SK-N-SH (cell line): ENCODE results near the gene PAEP. TPM values are rescaled to one million over a fixed set of nuclear protein-coding genes. Genes with fewer than 3 reads are reported as not detected.

Experiments
- CTCF ChIA-PET: fragments of 300-600, 350-600 bp; formaldehyde crosslinking; extraction: SDS; loops from one replicate; lab custom pipeline; 2021; lab: Yijun Ruan, JAX
- POLR2A ChIA-PET: fragments of 350-600 bp; sonication (Branson Sonifier 250); formaldehyde crosslinking; extraction: SDS; loops from one replicate; lab custom pipeline; 2020; ENCODE audit warnings: antibody characterized with exemption, inconsistent platforms; lab: Yijun Ruan, JAX
- DNase-seq: peaks from one replicate; pipeline ENCODE4 v3.0.0; 2012
- H2AFZ ChIP-seq: fragments of 200-600 bp; sonication (generic); 2 replicates; pipeline ENCODE4 v1.8.1; 2016; ENCODE audit warnings: antibody characterized with exemption, mild to moderate bottlenecking, low read depth
- H3F3A ChIP-seq: fragments of 200-600 bp; sonication (generic); replicated peaks from 2 replicates; pipeline ENCODE3; 2016; ENCODE audit warnings: antibody characterized with exemption, mild to moderate bottlenecking; ENCODE audit not compliant: insufficient read depth
- H3K27ac ChIP-seq, 2 experiments: fragments of 200-500 bp in 1 of 2; fragments of 200-600 bp in 1 of 2; sonication (Bioruptor generic) in 1 of 2; sonication (generic), shearing (Covaris generic) in 1 of 2; 2 replicates each; pipeline versions ENCODE4 v1.5.1 to v1.6.1; 2014 to 2016; ENCODE audit warnings: low read depth in 2 of 2, inconsistent platforms in 1 of 2, low read length in 1 of 2, mild to moderate bottlenecking in 1 of 2, mixed read lengths in 1 of 2
- H3K27me3 ChIP-seq: fragments of 200-600 bp; sonication (generic), shearing (Covaris generic); 2 replicates; pipeline ENCODE4 v1.6.1; 2016; ENCODE audit warnings: mixed run types; ENCODE audit not compliant: insufficient read depth
- H3K36me3 ChIP-seq, 2 experiments: fragments of 200-500 bp in 1 of 2; fragments of 200-600 bp in 1 of 2; sonication (Bioruptor generic) in 1 of 2; sonication (generic) in 1 of 2; replicated peaks in 1 of 2; 2 replicates each; pipeline versions ENCODE3 to v1.5.1; 2014 to 2016; ENCODE audit warnings: low read length in 1 of 2, mild to moderate bottlenecking in 1 of 2; ENCODE audit not compliant: insufficient read depth in 2 of 2, control insufficient read depth in 1 of 2
- H3K4me1 ChIP-seq, 2 experiments: fragments of 200-500 bp in 1 of 2; fragments of 200-600 bp in 1 of 2; sonication (Bioruptor generic) in 1 of 2; sonication (generic), shearing (Covaris generic) in 1 of 2; 2 replicates each; pipeline versions ENCODE4 v1.5.1 to v1.6.1; 2014 to 2016; ENCODE audit warnings: low read depth in 1 of 2, low read length in 1 of 2, mixed run types in 1 of 2; ENCODE audit not compliant: insufficient read depth in 2 of 2, control insufficient read depth in 1 of 2
- H3K4me2 ChIP-seq: fragments of 200-600 bp; sonication (generic), shearing (Covaris generic); 2 replicates; pipeline ENCODE4 v1.6.1; 2017; ENCODE audit warnings: mixed run types
- H3K4me3 ChIP-seq, 2 experiments: fragments of 200-500 bp in 1 of 2; fragments of 200-600 bp in 1 of 2; sonication (Bioruptor generic) in 1 of 2; sonication (generic), shearing (Covaris generic) in 1 of 2; 2 replicates each; pipeline versions ENCODE4 v1.5.1 to v1.8.1; 2014 to 2016; ENCODE audit warnings: low read depth in 2 of 2, inconsistent platforms in 1 of 2, low read length in 1 of 2, mild to moderate bottlenecking in 1 of 2, mixed read lengths in 1 of 2, moderate library complexity in 1 of 2
- H3K79me2 ChIP-seq: fragments of 200-600 bp; sonication (generic); 2 replicates; pipeline ENCODE4 v1.8.1; 2017; ENCODE audit warnings: mild to moderate bottlenecking; ENCODE audit not compliant: insufficient read depth
- H3K9ac ChIP-seq: fragments of 200-600 bp; sonication (generic); 2 replicates; pipeline ENCODE4 v1.6.1; 2017; ENCODE audit warnings: mixed run types
- H3K9me2 ChIP-seq: fragments of 200-600 bp; sonication (generic); 2 replicates; pipeline ENCODE4 v1.6.1; 2017; ENCODE audit warnings: mixed run types
- H3K9me3 ChIP-seq: fragments of 200-600 bp; sonication (generic); 2 replicates; pipeline ENCODE4 v1.6.1; 2017; ENCODE audit warnings: mixed run types, mild to moderate bottlenecking, moderate library complexity
- H4K20me1 ChIP-seq: fragments of 200-600 bp; sonication (generic); 2 replicates; pipeline ENCODE4 v1.6.1; 2017; ENCODE audit warnings: mild to moderate bottlenecking, mixed run types; ENCODE audit not compliant: insufficient read depth
- CHD2 ChIP-seq: fragments of 150-350 bp; IDR thresholded peaks from 2 replicates; pipeline ENCODE4 v1.6.1; 2018; ENCODE audit warnings: low read length; ENCODE audit not compliant: partially characterized antibody
- ELF1 ChIP-seq: IDR thresholded peaks from 2 replicates; pipeline ENCODE4 v1.4.0; 2012
- FOXJ3 ChIP-seq: sonication (generic); formaldehyde crosslinking; IDR thresholded peaks from 2 replicates; pipeline ENCODE4 v1.5.1; 2020; ENCODE audit warnings: mild to moderate bottlenecking, missing genetic modification reagents
- FOXM1 ChIP-seq: IDR thresholded peaks from 2 replicates; pipeline ENCODE4 v1.4.0; 2012; ENCODE audit warnings: low read depth, mild to moderate bottlenecking
- GABPA ChIP-seq: IDR thresholded peaks from 2 replicates; pipeline ENCODE4 v1.4.0; 2012; ENCODE audit warnings: low read depth, mild to moderate bottlenecking
- GATA2 ChIP-seq: sonication (generic); formaldehyde crosslinking; IDR thresholded peaks from 2 replicates; pipeline ENCODE4 v1.5.0; 2020; ENCODE audit warnings: mild to moderate bottlenecking, missing genetic modification reagents
- MEF2A ChIP-seq: IDR thresholded peaks from 2 replicates; pipeline ENCODE4 v1.4.0; 2012; ENCODE audit warnings: low read depth, borderline replicate concordance
- POLR2AphosphoS5 ChIP-seq: IDR thresholded peaks from 2 replicates; pipeline ENCODE4 v1.6.1; 2012; ENCODE audit warnings: low read depth, low read length
- RCOR1 ChIP-seq: fragments of 150-350 bp; IDR thresholded peaks from 2 replicates; pipeline ENCODE4 v1.6.1; 2017; ENCODE audit warnings: antibody characterized with exemption, low read length
- REST ChIP-seq: IDR thresholded peaks from 2 replicates; pipeline ENCODE4 v1.6.1; 2012; ENCODE audit warnings: mild to moderate bottlenecking, low read depth, low read length, moderate library complexity
- SIN3A ChIP-seq: IDR thresholded peaks from 2 replicates; pipeline ENCODE4 v1.6.1; 2012; ENCODE audit warnings: low read depth, mild to moderate bottlenecking, low read length, moderate library complexity, borderline replicate concordance
- TCF12 ChIP-seq: IDR thresholded peaks from 2 replicates; pipeline ENCODE4 v1.4.0; 2012
- USF1 ChIP-seq: IDR thresholded peaks from 2 replicates; pipeline ENCODE4 v1.4.0; 2012; ENCODE audit warnings: low read depth, borderline replicate concordance
- YY1 ChIP-seq: IDR thresholded peaks from 2 replicates; pipeline ENCODE4 v1.4.0; 2012; ENCODE audit warnings: low read depth, mild to moderate bottlenecking
- ZBTB33 ChIP-seq: IDR thresholded peaks from 2 replicates; pipeline ENCODE4 v1.4.0; 2012; ENCODE audit warnings: low read depth, borderline replicate concordance
- WGBS: methylation state at CpG from one replicate; pipeline ENCODE4 v1.1.6; 2017; ENCODE audit warnings: low lambda C conversion rate; 5-methylcytosine and 5-hydroxymethylcytosine counted together
- polyA plus RNA-seq, 3 experiments: library from polyadenylated mRNA; depleted of rRNA; stranded (reverse); fragments of >200 nt; gene quantifications; 2 replicates each; pipeline ENCODE4 v1.2.3, GENCODE V29; 2012

Gene PAEP
- polyA plus RNA-seq, 1 of the 3 experiments (the other 2 are of a cell fraction), result 0.08 TPM

- POLR2A ChIA-PET, result no interaction called here
- Histone ChIP-seq H3K79me2 (no peaks in the 10 kb centered on the region), H3K27me3 (no peaks in the 10 kb centered on the region), H3K9ac (no peak overlapping the region), H3K4me2 (no peak overlapping the region), H4K20me1 (no peaks in the 10 kb centered on the region), H3K4me1 (no peaks in the 10 kb centered on the region), H3K36me3 (no peaks in the 10 kb centered on the region), H3K4me3 (no peak overlapping the region), H3K9me3 (no peaks in the 10 kb centered on the region), H3K9me2 (no peaks in the 10 kb centered on the region), H3F3A (no peaks in the 10 kb centered on the region), H2AFZ (no peak overlapping the region), H3K27ac (no peak overlapping the region)
- TF ChIP-seq MEF2A, result no peak
- no peak for TF ChIP-seq POLR2AphosphoS5
- TF ChIP-seq RCOR1, result no peak
- TF ChIP-seq GATA2, result no peak
- TF ChIP-seq USF1, result no peak
- TF ChIP-seq FOXM1, result no peak
- no peak for TF ChIP-seq FOXJ3 (CRISPR knock-in tag)
- TF ChIP-seq TCF12, result no peak
- CTCF ChIA-PET, result interaction anchor here (3.3 kb wide), 1 partner anchor 46 kb away, joined by 11 read pairs; no protein-coding TSS in a partner anchor
- 57% methylated on average over 11 of the region's 14 CpGs for WGBS
- DNase-seq, result no peak
Observed at GRCh38 chr9:135551031-135551430, 10.5 kb upstream of the PAEP start.

GRCh38 chr9:135551456-135551855 lies 10.1 kb upstream of the PAEP start:
- no peak for TF ChIP-seq GABPA
- Histone ChIP-seq H3K27me3 (no peaks in the 10 kb centered on the region), H3K4me3 (no peak overlapping the region), H3K79me2 (no peaks in the 10 kb centered on the region), H2AFZ (no peak overlapping the region), H3K27ac (no peak overlapping the region), H3K9ac (no peak overlapping the region), H3K9me3 (no peaks in the 10 kb centered on the region), H3K4me2 (no peak overlapping the region), H3K36me3 (no peaks in the 10 kb centered on the region), H4K20me1 (no peaks in the 10 kb centered on the region), H3K4me1 (no peaks in the 10 kb centered on the region), H3K9me2 (no peaks in the 10 kb centered on the region), H3F3A (no peaks in the 10 kb centered on the region)
- DNase-seq, result no peak
- CTCF ChIA-PET, result interaction anchor here (3.3 kb wide), 1 partner anchor 47 kb away, joined by 11 read pairs; no protein-coding TSS in a partner anchor
- POLR2A ChIA-PET, result no interaction called here
- 57% methylated on average over 5 of the region's 13 CpGs for WGBS

- POLR2A ChIA-PET, result no interaction called here
- TF ChIP-seq FOXJ3 (CRISPR knock-in tag), result no peak
- TF ChIP-seq ZBTB33, result no peak
- no peak for TF ChIP-seq CHD2
- TF ChIP-seq FOXM1, result no peak
- no peak for TF ChIP-seq YY1
- no peak for TF ChIP-seq SIN3A
- no peak for TF ChIP-seq REST
- TF ChIP-seq ELF1, result no peak
- no peak for TF ChIP-seq POLR2AphosphoS5
- no peaks in the 10 kb centered on the region for H3K9me3 ChIP-seq
- no peak overlapping the region for H3K4me2 ChIP-seq
- WGBS, result 57% methylated on average over 15 of the region's 18 CpGs
- no peaks in the 10 kb centered on the region for H4K20me1 ChIP-seq
- no peak overlapping the region for H3K9ac ChIP-seq
- DNase-seq, result no peak
- H2AFZ ChIP-seq, result no peak overlapping the region
- no peaks in the 10 kb centered on the region for H3F3A ChIP-seq
- no peaks in the 10 kb centered on the region for H3K36me3 ChIP-seq
- CTCF ChIA-PET, result interaction anchor here (3.3 kb wide), 1 partner anchor 48 kb away, joined by 11 read pairs; no protein-coding TSS in a partner anchor
- H3K27ac ChIP-seq, result no peak overlapping the region
- H3K9me2 ChIP-seq, result no peaks in the 10 kb centered on the region
- H3K4me1 ChIP-seq, result no peaks in the 10 kb centered on the region
- H3K4me3 ChIP-seq, result no peak overlapping the region
- no peaks in the 10 kb centered on the region for H3K79me2 ChIP-seq
- H3K27me3 ChIP-seq, result no peaks in the 10 kb centered on the region
Observed at GRCh38 chr9:135552021-135552697, 9.4 kb upstream of the PAEP start.
